Activated T-helper 1 cell treated with anti-CD3 and anti-CD28 coated beads, Interleukin-12 subunit alpha, Interleukin-12 subunit beta, Interleukin-2, Interleukin-4 antibody, amounts not matched to agents 30 ng/mL and 10 ng/mL and 1 ng/mL, durations not matched to agents 14 hours and 24 hours and 36 hours (primary cell): ENCODE measurements around the gene MAX. TPM values are rescaled to one million over a fixed set of nuclear protein-coding genes. Genes with fewer than 3 reads are reported as not detected.
A peak's percentile ranks its signal among the peaks of the same experiment; 100 is the strongest.

Experiments used
- DNase-seq: peaks from one replicate; pipeline ENCODE4 v3.0.0; 2021; ENCODE audit warnings: low spot score
- H3K27ac Mint-ChIP-seq: one replicate; pipeline ENCODE4 v1.8.0; 2021; ENCODE audit warnings: mild to moderate bottlenecking, mixed read lengths
- H3K27me3 Mint-ChIP-seq: one replicate; pipeline ENCODE4 v1.8.0; 2022; ENCODE audit warnings: mild to moderate bottlenecking, moderate library complexity, mixed read lengths; ENCODE audit not compliant: insufficient read depth
- H3K36me3 Mint-ChIP-seq: one replicate; pipeline ENCODE4 v1.8.0; 2021; ENCODE audit warnings: low read depth, mixed read lengths
- H3K4me1 Mint-ChIP-seq: one replicate; pipeline ENCODE4 v1.8.0; 2021; ENCODE audit warnings: low read depth, mixed read lengths
- H3K4me3 Mint-ChIP-seq: one replicate; pipeline ENCODE4 v1.8.0; 2021; ENCODE audit warnings: mild to moderate bottlenecking, moderate library complexity, mixed read lengths
- H3K9me3 Mint-ChIP-seq: one replicate; pipeline ENCODE4 v1.8.0; 2021; ENCODE audit warnings: mixed read lengths
- intact Hi-C: fragments of 100-400 bp; cut with micrococcal nuclease; formaldehyde crosslinking; loops from one replicate; pipeline ENCODE4 v1.15.1; 2024
- total RNA-seq: library from RNA; stranded (reverse); gene quantifications from 2 replicates; pipeline ENCODE4 v1.2.3, GENCODE V29; 2022

The MAX gene
- total RNA-seq, 1 donor from 2014 or later: 135 TPM

GRCh38 chr14:65075628-65076325, 26.5 kb downstream of the MAX start:
- no peak for DNase-seq
- H3K4me3 Mint-ChIP-seq: no peak overlapping the region
- H3K9me3 Mint-ChIP-seq: no peaks in the 10 kb centered on the region
- H3K27ac Mint-ChIP-seq: no peak overlapping the region
- H3K4me1 Mint-ChIP-seq: peaks cover 41% of the 10 kb centered on the region
- intact Hi-C loops: no loop called here
- H3K27me3 Mint-ChIP-seq: no peaks in the 10 kb centered on the region
- peaks cover 45% of the 10 kb centered on the region for H3K36me3 Mint-ChIP-seq

DNA sequence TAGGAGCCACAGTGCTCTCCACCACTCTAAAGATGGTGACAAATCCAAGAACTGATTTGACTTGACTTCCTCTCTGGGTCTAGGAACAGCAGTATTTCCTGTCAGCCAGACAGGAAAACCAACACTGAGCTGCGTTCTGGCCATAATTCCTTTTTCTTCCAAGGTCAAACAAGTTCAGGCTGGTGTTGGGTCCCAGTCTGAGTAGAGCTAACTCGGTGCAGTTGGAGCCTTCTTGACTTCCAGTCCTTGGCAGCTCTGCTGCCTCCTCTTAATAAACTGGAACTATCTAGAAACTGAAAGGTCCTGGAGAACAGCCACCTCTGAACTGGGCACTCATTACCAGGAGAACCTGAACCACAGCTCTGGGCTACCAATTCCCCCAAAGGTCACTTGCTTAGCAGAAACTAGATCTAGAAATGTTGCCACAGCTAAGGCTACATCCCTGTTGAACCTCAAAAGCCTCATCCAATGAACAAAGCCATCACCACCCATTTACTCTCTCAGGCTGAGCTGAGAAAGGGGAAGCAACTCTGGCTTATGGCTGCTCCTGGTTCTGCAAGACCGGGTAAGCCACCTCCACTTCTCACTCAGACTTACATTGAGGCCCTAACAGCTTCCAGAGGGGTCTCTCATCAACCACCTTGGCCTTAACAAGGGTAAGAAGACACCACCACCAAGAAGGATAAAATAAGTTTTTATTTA, 27.7 kb downstream of the MAX start:
- Mint-ChIP-seq H3K9me3 (no peaks in the 10 kb centered on the region), H3K27me3 (no peaks in the 10 kb centered on the region), H3K4me3 (no peak overlapping the region), H3K4me1 (peaks cover 30% of the 10 kb centered on the region), H3K27ac (peak overlapping the region; percentile 59), H3K36me3 (peaks cover 34% of the 10 kb centered on the region)
- no peak for DNase-seq
- intact Hi-C loops: no loop called here

DNA sequence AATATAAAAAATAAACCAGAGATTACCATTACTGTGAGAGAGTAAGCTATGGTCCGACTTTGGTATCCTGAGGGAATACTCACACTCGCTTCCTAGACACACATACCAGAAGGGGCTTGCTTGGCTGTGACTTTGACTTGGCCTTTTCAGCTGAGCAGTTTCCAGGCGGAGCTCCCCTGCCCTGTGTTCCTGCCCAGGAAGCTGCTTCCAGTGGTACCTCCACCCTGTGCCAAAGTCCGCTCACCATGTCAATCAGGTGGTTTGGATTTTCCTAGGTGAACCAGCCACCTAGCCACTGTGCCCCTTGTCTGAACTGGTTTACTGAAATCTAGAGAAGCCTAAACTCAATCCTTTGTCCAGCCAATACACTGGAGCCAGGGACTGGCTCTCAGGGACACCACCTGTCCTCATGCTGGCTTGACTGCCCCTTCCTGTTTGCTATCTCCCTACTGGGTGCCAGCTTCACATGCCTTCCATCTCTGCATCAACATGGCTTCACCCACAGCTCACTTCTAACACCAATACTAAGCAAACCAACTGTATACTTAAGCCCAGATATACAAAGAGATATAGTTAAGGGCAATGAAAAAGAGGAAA, 28.6 kb downstream of the MAX start:
- intact Hi-C loops: no loop called here
- Mint-ChIP-seq H3K9me3 (no peaks in the 10 kb centered on the region), H3K27me3 (no peaks in the 10 kb centered on the region), H3K4me1 (peaks cover 22% of the 10 kb centered on the region), H3K4me3 (no peak overlapping the region), H3K27ac (peak overlapping the region; percentile 62), H3K36me3 (peaks cover 31% of the 10 kb centered on the region)
- DNase-seq: no peak

- no peaks in the 10 kb centered on the region for H3K27me3 Mint-ChIP-seq
- H3K27ac Mint-ChIP-seq: no peak overlapping the region
- H3K4me1 Mint-ChIP-seq: peaks cover 22% of the 10 kb centered on the region
- H3K9me3 Mint-ChIP-seq: no peaks in the 10 kb centered on the region
- no peak overlapping the region for H3K4me3 Mint-ChIP-seq
- H3K36me3 Mint-ChIP-seq: peaks cover 31% of the 10 kb centered on the region
- intact Hi-C loops: no loop called here
- no peak for DNase-seq
Observed at GRCh38 chr14:65072937-65073336, 29.4 kb downstream of the MAX start.

GRCh38 chr14:65072256-65072655, 30.1 kb downstream of the MAX start:
- Mint-ChIP-seq H3K9me3 (no peaks in the 10 kb centered on the region), H3K36me3 (peaks cover 26% of the 10 kb centered on the region), H3K27me3 (no peaks in the 10 kb centered on the region), H3K4me3 (no peak overlapping the region), H3K27ac (no peak overlapping the region), H3K4me1 (peaks cover 22% of the 10 kb centered on the region)
- intact Hi-C loops: no loop called here
- no peak for DNase-seq

DNA sequence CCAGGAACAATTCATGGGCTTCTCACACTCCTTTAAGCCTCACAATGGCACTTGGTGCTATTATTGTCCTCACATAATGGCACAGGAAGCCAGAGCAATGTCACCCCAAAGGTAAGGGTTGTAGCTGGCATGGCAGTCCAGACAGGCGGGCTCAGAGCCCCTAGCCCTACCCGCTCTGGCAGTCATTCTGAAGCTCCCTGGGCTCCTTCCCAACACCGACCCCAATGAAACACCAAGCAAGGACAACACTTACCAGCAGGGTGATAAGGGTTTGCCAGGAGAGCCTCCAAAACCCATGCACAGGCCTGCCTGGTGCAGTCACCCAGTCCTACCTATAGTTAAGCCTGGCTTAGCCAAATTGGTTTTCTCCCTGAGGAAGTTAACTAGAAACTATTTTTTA, 30.8 kb downstream of the MAX start:
- no peak for DNase-seq
- Mint-ChIP-seq H3K4me1 (peaks cover 22% of the 10 kb centered on the region), H3K9me3 (no peaks in the 10 kb centered on the region), H3K27ac (no peak overlapping the region), H3K27me3 (no peaks in the 10 kb centered on the region), H3K4me3 (no peak overlapping the region), H3K36me3 (peaks cover 24% of the 10 kb centered on the region)
- intact Hi-C loops: no loop called here

GRCh38 chr14:65070471-65070976, 31.8 kb downstream of the MAX start:
- H3K4me1 Mint-ChIP-seq: peaks cover 18% of the 10 kb centered on the region
- H3K36me3 Mint-ChIP-seq: peaks cover 25% of the 10 kb centered on the region
- H3K27ac Mint-ChIP-seq: no peak overlapping the region
- no peaks in the 10 kb centered on the region for H3K27me3 Mint-ChIP-seq
- no peak overlapping the region for H3K4me3 Mint-ChIP-seq
- intact Hi-C loops: no loop called here
- no peaks in the 10 kb centered on the region for H3K9me3 Mint-ChIP-seq
- no peak for DNase-seq

DNA sequence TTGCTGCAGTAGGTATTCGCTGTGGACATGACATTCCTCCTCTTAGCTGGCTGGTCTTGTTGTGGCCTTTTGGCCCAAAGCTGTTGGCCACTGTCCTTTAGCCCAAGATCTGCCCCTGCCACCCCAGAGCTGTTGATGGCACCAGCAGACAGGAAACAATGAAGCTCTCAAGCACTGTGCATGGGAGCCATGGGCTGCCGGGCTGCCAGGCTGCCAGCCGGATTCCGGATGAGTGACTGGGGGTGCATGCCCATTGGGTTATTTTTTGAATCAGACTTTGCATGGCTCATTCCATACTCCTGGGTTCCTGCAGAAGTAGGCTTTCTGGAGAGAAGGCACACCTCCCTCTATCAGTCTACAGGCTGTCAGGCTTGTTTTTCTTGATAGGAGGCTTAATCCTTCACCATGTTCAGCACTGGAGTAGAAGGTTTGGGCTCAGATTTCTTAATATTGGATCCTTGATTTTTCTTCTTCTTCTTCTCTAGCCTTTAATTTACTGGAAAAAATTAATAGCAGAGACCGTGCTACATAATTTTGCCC, 32.4 kb downstream of the MAX start:
- no peak overlapping the region for H3K4me3 Mint-ChIP-seq
- intact Hi-C loops: no loop called here

DNA sequence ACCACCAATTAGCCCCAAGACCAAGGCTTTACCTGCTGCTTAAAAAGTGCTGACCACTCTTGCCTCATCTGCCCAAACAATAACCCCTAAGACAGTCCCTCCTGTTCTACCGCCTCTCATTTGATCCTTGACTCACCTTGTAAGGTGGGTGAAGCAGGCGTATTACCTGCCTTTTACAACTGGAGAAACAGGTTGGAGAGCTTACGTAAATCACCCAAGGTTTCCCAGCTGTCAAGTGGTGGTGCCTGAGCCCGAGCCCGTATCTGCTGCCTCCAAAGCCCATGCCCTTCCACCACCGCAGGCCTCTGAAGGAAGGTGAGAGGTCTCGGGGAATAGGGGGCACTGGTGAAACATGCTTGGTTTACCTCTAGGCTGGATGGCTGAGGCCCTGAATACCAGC, 36.6 kb downstream of the MAX start:
- Mint-ChIP-seq H3K4me1 (no peaks in the 10 kb centered on the region), H3K27ac (no peak overlapping the region), H3K9me3 (no peaks in the 10 kb centered on the region), H3K27me3 (no peaks in the 10 kb centered on the region), H3K36me3 (peaks cover 47% of the 10 kb centered on the region), H3K4me3 (no peak overlapping the region)
- DNase-seq: no peak
- intact Hi-C loops: no loop called here

More for the DNA sequence above, 32.4 kb downstream of the MAX start:
- Mint-ChIP-seq H3K9me3 (no peaks in the 10 kb centered on the region), H3K27me3 (no peaks in the 10 kb centered on the region), H3K4me1 (peaks cover 13% of the 10 kb centered on the region), H3K36me3 (peaks cover 25% of the 10 kb centered on the region), H3K27ac (no peak overlapping the region)
- DNase-seq: no peak

DNA sequence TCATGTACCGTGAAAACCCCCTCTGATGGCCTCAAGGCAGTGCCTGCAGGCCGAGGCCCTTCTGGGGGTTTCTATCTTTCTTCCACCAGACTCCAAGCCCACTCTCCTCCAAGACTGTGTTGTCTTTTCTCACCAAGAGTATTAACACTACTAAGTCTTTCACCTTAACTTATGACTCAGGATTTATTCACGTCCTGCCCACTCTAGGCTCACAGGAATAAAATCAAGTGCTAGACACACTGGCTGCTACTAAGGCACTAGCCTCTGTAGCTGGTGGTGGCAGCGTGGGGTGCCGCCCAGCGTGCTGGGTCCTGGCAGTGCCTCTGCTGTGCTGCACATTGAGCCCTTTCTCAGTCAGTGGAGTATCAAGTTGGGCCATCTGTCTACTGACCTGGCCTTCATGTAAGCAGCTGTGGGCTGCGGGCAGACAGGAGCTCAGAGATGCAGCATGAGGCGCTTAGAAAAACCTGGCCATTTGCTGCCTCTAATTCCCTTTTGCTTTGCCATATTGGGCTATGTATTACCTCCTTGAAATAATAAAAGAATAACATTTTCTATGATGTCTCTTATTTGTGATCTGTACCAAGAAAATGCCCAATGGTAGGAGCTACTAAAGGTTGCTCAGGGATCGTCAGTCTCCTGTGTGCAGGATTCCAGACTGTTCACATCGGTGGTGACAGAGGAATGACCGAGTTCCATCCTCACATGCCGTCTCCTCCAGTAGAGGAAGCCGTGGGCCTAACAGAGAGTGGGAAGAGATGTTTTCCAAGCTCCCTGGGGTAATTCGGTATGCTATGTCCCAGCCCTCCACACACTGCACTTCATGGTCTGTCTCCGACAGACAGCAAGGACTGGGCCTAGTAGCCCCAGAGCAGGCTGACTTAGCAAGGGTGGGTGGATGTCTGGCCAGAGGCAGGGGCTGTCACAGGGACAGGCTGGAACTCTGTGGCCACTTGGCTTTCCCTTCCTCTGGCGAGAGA, 39.9 kb downstream of the MAX start:
- Mint-ChIP-seq H3K27me3 (no peaks in the 10 kb centered on the region), H3K4me1 (no peaks in the 10 kb centered on the region), H3K27ac (no peak overlapping the region), H3K4me3 (no peak overlapping the region), H3K36me3 (peaks cover 54% of the 10 kb centered on the region), H3K9me3 (no peaks in the 10 kb centered on the region)
- no peak for DNase-seq
- intact Hi-C loops: no loop called here

GRCh38 chr14:65057695-65058094, 44.6 kb downstream of the MAX start:
- DNase-seq: no peak
- no peak overlapping the region for H3K4me3 Mint-ChIP-seq
- intact Hi-C loops: no loop called here
- no peaks in the 10 kb centered on the region for H3K27me3 Mint-ChIP-seq
- no peaks in the 10 kb centered on the region for H3K9me3 Mint-ChIP-seq
- no peak overlapping the region for H3K27ac Mint-ChIP-seq
- H3K4me1 Mint-ChIP-seq: peaks cover 3% of the 10 kb centered on the region
- H3K36me3 Mint-ChIP-seq: peaks cover 25% of the 10 kb centered on the region

DNA sequence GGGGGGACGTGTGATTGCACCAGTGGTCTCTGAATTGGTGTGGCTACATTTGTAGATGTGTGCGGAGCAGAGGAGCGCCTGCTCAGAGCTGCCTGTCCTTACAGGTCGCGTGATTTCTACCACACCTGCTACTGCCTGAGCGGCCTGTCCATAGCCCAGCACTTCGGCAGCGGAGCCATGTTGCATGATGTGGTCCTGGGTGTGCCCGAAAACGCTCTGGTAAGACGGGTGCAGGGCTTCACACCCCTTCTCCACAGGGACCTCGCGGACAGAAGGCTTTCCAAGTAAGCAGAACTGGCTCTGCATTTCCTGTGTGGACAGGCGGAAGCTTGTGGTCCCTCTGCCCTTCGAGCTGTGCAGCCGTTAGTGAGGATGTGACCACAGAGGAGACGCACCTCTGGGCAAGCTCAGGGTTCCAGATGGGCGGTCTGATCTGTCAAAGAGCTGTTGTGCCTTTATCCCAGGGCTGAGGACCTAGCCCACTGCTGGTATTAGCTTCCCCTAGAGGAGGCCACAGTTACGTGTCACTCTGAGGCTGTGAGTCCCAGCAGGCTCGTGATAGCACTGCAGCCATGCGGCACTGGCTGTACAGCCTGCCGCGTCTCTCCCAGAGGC, 47.7 kb downstream of the MAX start:
- intact Hi-C loops: no loop called here
- Mint-ChIP-seq H3K9me3 (no peaks in the 10 kb centered on the region), H3K4me3 (no peak overlapping the region), H3K27me3 (no peaks in the 10 kb centered on the region), H3K36me3 (peaks cover 16% of the 10 kb centered on the region), H3K4me1 (peaks cover 6% of the 10 kb centered on the region), H3K27ac (no peak overlapping the region)
- no peak for DNase-seq
